ACC112 (cell line): ENCODE measurements around the gene MUC12.
"Not testable (repeated sequence)": the region's sequence is repeated elsewhere in the genome, so short reads cannot be mapped to it uniquely, and the experiment has no call there.

Experiments used
- H2AFZ ChIP-seq: fragments of 200-600 bp; sonication (generic); one replicate; pipeline ENCODE4 v1.6.0; 2017; ENCODE audit warnings: antibody characterized with exemption, low read length; ENCODE audit not compliant: unreplicated experiment
- H3K27ac ChIP-seq: fragments of 200-600 bp; sonication (generic); 2 replicates; pipeline ENCODE4 v1.5.1; 2014; ENCODE audit warnings: low read depth, mild to moderate bottlenecking, antibody characterized with exemption, low read length, moderate library complexity
- H3K27me3 ChIP-seq: fragments of 200-600 bp; sonication (generic); 2 replicates; pipeline ENCODE4 v1.6.1; 2014; ENCODE audit warnings: mild to moderate bottlenecking, antibody characterized with exemption, low read length, moderate library complexity, mixed read lengths; ENCODE audit not compliant: insufficient read depth
- H3K36me3 ChIP-seq: fragments of 200-600 bp; sonication (generic); 2 replicates; pipeline ENCODE4 v1.6.1; 2016; ENCODE audit warnings: mild to moderate bottlenecking, antibody characterized with exemption, low read length, moderate library complexity, mixed read lengths; ENCODE audit not compliant: insufficient read depth
- H3K4me1 ChIP-seq: fragments of 200-600 bp; sonication (generic); one replicate; pipeline ENCODE4 v1.6.1; 2016; ENCODE audit warnings: low read length, mixed read lengths; ENCODE audit not compliant: insufficient read depth, unreplicated experiment, control insufficient read depth
- H3K4me3 ChIP-seq: fragments of 200-600 bp; sonication (generic); 2 replicates; pipeline ENCODE4 v1.5.1; 2014; ENCODE audit warnings: mild to moderate bottlenecking, low read depth, low read length
- H3K79me2 ChIP-seq: fragments of 200-600 bp; sonication (generic); one replicate; pipeline ENCODE4 v1.6.0; 2016; ENCODE audit warnings: low read length; ENCODE audit not compliant: control insufficient read depth, unreplicated experiment, insufficient read depth

MUC12 gene

GRCh38 chr7:100991631-100992030, 22.3 kb downstream of the MUC12 start:
- no peaks in the 10 kb centered on the region for H3K79me2 ChIP-seq
- no peaks in the 10 kb centered on the region for H3K36me3 ChIP-seq
- H3K4me3 ChIP-seq = no peak overlapping the region
- H2AFZ ChIP-seq = no peak overlapping the region
- H3K4me1 ChIP-seq = no peaks in the 10 kb centered on the region
- H3K27me3 ChIP-seq = peaks cover 10% of the 10 kb centered on the region
- no peak overlapping the region for H3K27ac ChIP-seq

DNA sequence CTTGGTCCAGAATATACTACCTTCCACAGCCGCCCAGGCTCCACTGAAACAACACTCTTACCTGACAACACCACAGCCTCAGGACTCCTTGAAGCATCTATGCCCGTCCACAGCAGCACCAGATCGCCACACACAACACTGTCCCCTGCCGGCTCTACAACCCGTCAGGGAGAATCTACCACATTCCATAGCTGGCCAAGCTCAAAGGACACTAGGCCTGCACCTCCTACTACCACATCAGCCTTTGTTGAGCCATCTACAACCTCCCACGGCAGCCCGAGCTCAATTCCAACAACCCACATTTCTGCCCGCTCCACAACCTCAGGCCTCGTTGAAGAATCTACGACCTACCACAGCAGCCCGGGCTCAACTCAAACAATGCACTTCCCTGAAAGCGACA, 22.9 kb downstream of the MUC12 start:
- not testable (repeated sequence) for H3K4me3 ChIP-seq, H2AFZ ChIP-seq, H3K79me2 ChIP-seq, H3K27ac ChIP-seq, H3K4me1 ChIP-seq, H3K36me3 ChIP-seq
- H3K27me3 ChIP-seq = peaks cover 10% of the 10 kb centered on the region

GRCh38 chr7:100994671-100995070, 25.3 kb downstream of the MUC12 start:
- H3K36me3 ChIP-seq, H3K79me2 ChIP-seq, H2AFZ ChIP-seq, H3K4me1 ChIP-seq, H3K4me3 ChIP-seq, H3K27ac ChIP-seq: not testable (repeated sequence)
- H3K27me3 ChIP-seq = peaks cover 10% of the 10 kb centered on the region

DNA sequence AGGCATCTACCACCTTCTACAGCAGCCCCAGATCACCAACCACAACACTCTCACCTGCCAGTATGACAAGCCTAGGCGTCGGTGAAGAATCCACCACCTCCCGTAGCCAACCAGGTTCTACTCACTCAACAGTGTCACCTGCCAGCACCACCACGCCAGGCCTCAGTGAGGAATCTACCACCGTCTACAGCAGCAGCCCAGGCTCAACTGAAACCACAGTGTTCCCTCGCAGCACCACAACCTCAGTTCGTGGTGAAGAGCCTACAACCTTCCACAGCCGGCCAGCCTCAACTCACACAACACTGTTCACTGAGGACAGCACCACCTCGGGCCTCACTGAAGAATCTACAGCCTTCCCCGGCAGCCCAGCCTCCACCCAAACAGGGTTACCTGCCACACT, 29.2 kb downstream of the MUC12 start:
- H3K27me3 ChIP-seq, H3K36me3 ChIP-seq, H3K27ac ChIP-seq, H2AFZ ChIP-seq, H3K4me1 ChIP-seq, H3K4me3 ChIP-seq, H3K79me2 ChIP-seq: not testable (repeated sequence)

DNA sequence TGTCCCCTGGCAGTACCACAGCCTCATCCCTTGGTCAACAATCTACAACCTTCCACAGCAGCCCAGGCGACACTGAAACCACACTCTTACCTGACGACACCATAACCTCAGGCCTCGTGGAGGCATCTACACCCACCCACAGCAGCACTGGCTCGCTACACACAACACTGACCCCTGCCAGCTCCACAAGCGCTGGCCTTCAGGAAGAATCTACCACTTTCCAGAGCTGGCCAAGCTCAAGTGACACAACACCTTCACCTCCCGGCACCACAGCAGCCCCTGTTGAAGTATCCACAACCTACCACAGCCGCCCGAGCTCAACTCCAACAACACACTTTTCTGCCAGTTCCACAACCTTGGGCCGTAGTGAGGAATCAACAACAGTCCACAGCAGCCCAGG, 30.0 kb downstream of the MUC12 start:
- H3K27ac ChIP-seq, H3K27me3 ChIP-seq, H2AFZ ChIP-seq, H3K4me1 ChIP-seq, H3K36me3 ChIP-seq, H3K79me2 ChIP-seq, H3K4me3 ChIP-seq: not testable (repeated sequence)

- not testable (repeated sequence) for H2AFZ ChIP-seq, H3K4me3 ChIP-seq, H3K27me3 ChIP-seq, H3K36me3 ChIP-seq, H3K79me2 ChIP-seq, H3K27ac ChIP-seq, H3K4me1 ChIP-seq
Observed at GRCh38 chr7:101000025-101000424, 30.7 kb downstream of the MUC12 start.

DNA sequence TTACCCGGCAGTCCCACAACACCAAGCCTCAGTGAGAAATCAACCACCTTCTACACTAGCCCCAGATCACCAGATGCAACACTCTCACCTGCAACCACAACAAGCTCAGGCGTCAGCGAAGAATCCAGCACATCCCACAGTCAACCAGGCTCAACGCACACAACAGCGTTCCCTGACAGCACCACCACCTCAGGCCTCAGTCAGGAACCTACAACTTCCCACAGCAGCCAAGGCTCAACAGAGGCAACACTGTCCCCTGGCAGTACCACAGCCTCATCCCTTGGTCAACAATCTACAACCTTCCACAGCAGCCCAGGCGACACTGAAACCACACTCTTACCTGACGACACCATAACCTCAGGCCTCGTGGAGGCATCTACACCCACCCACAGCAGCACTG, 33.0 kb downstream of the MUC12 start:
- not testable (repeated sequence) for H3K27me3 ChIP-seq, H3K27ac ChIP-seq, H3K4me3 ChIP-seq, H3K4me1 ChIP-seq, H3K36me3 ChIP-seq, H2AFZ ChIP-seq, H3K79me2 ChIP-seq

DNA sequence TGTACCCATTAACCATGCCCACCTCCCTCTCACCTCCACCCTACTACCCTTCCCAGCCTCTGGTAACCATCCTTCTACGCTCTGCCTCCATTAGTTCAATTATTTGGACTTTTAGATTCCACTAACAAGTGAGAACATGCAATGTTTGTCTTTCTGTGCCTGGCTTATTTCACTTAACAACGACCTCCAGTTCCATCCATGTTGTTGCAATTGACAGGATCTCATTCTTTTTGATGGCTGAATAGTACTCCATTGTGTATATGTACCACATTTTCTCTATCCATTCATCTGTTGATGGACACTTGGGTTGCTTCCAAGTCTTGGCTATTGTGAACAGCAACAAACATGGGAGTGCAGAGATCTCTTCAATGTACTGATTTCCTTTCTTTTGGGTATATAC, 38.0 kb downstream of the MUC12 start:
- not testable (repeated sequence) for H3K27ac ChIP-seq, H3K36me3 ChIP-seq, H3K4me3 ChIP-seq, H2AFZ ChIP-seq, H3K79me2 ChIP-seq, H3K27me3 ChIP-seq, H3K4me1 ChIP-seq

GRCh38 chr7:101009629-101010028, 40.3 kb downstream of the MUC12 start:
- peaks cover 8% of the 10 kb centered on the region; the same call in 1 of the 2 replicates for H3K27me3 ChIP-seq
- H3K27ac ChIP-seq = no peak overlapping the region
- no peaks in the 10 kb centered on the region for H3K79me2 ChIP-seq
- no peaks in the 10 kb centered on the region for H3K4me1 ChIP-seq
- no peak overlapping the region for H3K4me3 ChIP-seq
- no peak overlapping the region for H2AFZ ChIP-seq
- no peaks in the 10 kb centered on the region for H3K36me3 ChIP-seq

DNA sequence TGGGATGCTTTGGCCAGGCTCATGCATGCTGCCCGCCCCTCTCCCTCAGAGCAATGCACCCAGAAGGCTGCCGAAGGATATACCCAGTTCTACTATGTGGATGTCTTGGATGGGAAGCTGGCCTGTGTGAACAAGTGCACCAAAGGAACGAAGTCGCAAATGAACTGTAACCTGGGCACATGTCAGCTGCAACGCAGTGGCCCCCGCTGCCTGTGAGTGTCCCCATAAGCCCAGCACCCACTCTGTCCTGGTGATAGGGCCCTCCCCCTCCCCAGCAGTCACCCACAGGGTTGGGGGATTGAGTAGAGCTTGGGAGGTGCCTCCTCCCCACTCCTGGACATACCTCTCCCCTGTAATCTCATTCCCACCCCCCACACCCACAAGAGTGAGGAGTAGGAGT, 43.6 kb downstream of the MUC12 start:
- H3K4me1 ChIP-seq = peaks cover 3% of the 10 kb centered on the region
- no peaks in the 10 kb centered on the region for H3K27me3 ChIP-seq
- no peak overlapping the region for H2AFZ ChIP-seq
- no peaks in the 10 kb centered on the region for H3K79me2 ChIP-seq
- no peak overlapping the region for H3K4me3 ChIP-seq
- no peaks in the 10 kb centered on the region for H3K36me3 ChIP-seq
- no peak overlapping the region for H3K27ac ChIP-seq

GRCh38 chr7:101015626-101016025, 46.3 kb downstream of the MUC12 start:
- peaks cover 3% of the 10 kb centered on the region for H3K4me1 ChIP-seq
- H3K79me2 ChIP-seq = no peaks in the 10 kb centered on the region
- H3K27ac ChIP-seq = no peak overlapping the region
- no peaks in the 10 kb centered on the region for H3K36me3 ChIP-seq
- no peak overlapping the region for H3K4me3 ChIP-seq
- H3K27me3 ChIP-seq = peaks cover 3% of the 10 kb centered on the region; the same call in 1 of the 2 replicates
- H2AFZ ChIP-seq = no peak overlapping the region
